Amygdala (tissue), 56 donors: Measurements from ENCODE around the gene XDH.

Experiments
- DNase-seq, 56 donors: peaks; one replicate each; lab custom pipeline; 2025; lab: John Stamatoyannopoulos, UW

Gene XDH

DNA sequence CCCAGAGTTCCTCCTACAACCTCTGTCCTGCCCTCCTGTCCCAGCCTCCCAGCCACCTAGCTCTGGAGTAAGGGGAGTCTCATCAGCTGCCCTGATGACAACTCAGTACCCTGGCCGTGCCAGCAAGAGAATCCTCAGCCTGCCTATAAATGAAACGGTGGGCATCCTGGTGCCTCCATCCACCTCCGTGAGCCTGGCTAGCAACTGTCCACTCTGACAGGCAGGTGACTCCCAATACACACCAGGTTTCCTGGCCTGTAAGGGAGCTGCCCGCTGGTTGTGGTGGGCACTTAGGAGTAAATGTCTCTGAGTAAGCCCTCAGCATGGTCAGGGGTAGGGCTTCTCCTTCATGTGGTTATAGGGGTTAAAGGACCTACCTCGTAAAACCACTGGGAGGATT is 81.5 kb downstream of the XDH start:
- no peak for DNase-seq

GRCh38 chr2:31332521-31332920 is 82.0 kb downstream of the XDH start:
- no peak for DNase-seq

- no peak for DNase-seq
Observed at GRCh38 chr2:31331156-31331555, 83.4 kb downstream of the XDH start.

DNA sequence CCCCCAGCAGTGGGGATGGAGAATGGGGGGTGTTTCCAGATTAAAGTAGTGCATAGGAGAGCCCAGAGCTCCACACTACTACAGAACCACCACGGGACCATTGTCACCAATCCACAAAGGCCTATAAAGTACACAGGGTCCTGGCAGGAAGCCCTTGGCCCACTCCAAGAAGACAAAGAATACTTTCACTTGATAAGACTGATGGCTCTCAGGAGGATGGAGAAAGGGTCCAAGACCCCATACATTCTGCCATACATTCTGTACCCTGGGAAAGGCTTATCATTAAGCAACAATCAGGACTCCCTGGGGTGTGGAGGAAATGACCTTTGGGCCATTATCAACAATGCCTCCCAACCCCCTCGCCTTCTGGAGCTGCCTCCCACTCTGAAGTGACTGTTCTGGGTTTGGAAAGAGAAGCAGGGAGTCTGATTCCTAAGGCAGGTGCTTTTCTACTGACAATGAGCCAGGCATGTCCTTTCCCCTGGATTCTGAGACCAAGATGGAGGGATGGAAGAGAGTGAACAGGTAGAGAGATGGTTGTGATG is 85.4 kb downstream of the XDH start:
- no peak for DNase-seq

DNA sequence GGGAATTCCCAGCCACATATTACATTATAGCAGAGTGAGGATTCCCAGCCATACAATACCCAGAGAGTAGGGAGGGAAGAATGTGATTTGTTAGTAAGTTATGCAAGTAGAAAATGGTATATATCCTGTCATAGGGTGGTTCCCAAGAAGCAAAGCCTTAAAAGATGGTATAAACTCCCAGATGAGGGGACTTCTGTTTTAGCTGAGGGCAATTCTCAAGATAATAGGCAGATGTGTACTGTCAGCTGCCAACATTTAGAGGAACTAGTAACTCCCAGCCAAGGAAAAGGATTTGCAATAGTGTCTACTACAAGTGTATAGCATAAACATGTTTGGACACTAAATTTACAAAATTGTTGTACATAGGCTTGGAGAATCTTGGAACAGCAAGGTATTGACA is 86.5 kb downstream of the XDH start:
- no peak for DNase-seq

- no peak for DNase-seq
Observed at GRCh38 chr2:31327505-31327904, 87.0 kb downstream of the XDH start.

- DNase-seq: no peak
Observed at GRCh38 chr2:31324016-31324633, 90.4 kb downstream of the XDH start.

DNA sequence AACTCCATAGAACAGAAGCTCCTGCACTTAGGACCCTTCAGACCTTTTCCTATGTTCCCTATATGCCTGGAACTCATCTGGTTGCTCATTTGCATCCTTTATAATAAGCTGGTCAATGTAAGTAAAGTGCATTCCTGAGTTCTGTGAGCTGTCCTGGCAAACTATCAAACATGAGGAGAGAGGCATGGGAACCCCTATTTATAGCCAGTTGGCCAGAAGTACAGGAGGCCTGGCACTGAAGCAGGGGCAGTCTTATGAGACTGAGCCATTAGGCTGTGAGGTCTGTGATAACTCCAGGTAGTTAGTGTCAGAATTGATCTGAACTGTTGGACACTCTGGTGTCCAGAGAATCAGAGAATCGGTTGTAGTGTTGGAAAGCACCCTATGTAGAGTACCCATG is 92.2 kb downstream of the XDH start:
- no peak for DNase-seq

GRCh38 chr2:31319406-31320175 is 95.0 kb downstream of the XDH start:
- no peak for DNase-seq

DNA sequence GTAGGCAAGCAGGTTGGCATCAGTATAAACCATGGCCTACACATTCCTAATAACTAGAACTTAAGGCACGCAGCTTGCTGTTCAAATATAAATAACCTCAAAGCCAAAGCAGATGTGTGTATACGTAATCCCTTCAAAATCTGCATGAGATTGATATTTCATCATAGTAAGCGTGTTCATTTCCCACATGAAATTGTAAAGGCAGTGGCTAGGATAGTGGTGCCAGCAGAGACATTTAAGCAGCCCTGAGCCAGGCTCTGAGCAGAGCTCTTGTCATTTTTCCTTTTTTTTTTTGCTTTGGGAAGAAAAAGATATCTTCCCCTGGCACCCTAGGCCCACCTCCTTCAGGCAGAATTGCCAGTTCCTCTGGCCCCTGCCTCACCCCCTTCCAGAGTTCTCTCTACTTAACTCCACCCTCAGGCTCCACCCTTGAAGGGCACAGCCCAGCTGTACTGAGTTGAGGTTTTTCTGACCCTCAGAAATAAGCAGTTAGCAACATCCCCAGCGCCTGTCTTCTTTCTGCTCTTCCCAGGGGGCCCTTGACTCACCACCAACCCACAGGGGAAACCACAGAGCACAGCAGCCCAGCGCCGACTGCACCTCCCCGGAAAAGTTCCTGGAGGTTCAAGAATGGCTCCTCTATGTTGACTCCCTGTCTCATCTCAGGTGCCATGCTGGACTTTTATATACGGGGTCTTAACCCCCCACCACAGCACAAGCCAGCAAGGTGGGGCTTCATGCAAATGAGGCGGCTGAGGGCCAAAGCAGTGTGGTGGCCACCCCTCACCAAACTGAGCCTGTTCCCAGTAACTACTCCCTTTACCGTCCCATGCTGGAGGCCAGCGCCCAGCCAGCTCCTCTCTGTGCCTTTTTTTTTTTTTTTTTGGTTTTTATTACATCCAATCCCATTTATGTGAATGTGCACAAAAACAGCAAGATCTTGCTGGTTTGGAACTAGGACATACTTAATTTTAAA is 95.9 kb downstream of the XDH start:
- DNase-seq: no peak

DNA sequence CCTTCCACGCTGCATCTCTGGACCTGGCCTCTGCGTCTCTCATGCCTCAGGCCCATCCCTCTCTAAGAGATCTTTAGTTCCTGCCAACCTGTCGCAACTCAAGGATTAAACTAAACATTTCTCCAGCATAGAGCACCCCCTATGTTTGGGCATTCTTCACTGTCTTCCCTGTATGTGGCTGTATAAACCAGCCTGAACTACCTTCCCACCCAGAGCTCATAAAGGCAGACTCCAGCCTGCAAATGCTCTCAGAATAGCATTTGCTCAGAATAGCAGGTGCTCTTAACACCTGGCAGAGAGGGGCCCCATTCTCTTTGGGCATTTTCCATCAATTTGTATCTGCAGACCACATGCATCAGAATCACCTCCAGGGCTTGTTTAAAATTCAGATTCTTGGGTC is 97.1 kb downstream of the XDH start:
- no peak for DNase-seq

GRCh38 chr2:31314761-31315160 is 99.8 kb downstream of the XDH start:
- no peak for DNase-seq

DNA sequence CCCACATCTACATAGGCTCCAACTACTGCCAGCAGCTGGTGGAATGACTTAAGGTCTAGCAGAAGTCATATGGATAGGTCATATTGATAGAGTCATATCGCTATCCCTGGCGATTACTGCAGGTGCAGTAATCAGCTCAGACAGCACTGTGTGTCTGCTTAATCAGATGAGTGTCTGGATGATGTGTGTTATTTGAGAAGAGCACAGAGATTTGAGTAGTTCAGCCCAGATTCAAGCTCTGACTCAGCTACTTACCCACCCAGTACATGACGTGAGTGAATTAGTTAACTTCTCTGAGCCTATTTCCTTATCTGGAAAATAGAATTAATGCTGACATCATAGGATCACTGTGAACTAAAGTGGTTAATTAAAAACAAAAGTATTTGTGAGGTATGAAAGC is 101.6 kb downstream of the XDH start:
- no peak for DNase-seq

DNA sequence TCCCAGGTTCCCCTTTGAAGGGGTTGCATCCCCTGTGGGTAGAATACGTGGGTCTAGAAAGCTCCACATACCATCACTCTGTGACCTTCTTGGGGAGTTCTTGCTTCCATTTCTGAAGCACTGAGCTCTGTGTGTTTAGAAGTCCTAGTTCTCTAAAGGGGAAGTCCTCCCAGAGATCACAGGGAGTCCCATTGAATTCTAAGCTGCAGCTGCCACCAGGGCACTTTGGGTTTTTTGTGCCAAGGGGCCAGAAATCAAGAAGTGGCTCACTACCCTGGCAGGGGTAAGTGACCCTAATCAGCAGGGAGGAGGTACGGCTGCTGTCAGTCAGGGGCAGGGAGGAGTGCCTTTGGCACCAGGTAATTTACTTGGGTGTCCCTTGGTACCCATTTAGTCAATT is 109.7 kb downstream of the XDH start:
- no peak for DNase-seq

DNA sequence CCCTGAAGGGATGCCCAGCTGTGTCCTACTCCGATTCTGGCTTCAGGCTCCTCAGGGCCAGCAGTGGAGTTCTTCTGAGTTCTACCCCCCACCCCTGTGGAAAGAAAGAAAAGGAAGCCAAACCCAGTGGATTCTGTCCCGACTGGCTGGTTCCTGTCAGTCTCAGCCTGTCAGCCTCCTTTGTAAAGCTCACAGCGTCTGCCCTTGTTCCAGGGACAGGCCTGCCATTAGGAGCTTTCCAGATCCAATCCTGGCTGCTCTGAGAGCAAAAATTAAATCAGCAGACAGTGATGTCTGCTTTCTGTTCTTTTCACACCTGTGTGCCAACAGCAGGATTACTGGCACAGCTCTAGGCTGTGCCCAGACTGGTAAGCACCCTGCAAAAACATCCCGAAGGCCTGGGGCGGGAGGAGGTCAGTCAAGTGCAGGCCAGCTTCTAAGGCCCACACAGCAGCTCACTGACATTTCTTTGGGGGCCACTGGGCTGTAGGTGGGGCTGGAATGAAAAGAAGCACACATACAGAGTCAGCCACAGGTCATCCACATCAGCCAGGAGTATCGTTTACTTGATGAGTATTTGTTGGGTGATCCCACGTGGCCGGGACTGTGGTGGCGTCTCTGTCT is 111.5 kb downstream of the XDH start:
- peak in 2 of 56 donors; percentile 10 to 36 for DNase-seq

- no peak for DNase-seq
Observed at GRCh38 chr2:31300309-31300708, 114.2 kb downstream of the XDH start.

DNA sequence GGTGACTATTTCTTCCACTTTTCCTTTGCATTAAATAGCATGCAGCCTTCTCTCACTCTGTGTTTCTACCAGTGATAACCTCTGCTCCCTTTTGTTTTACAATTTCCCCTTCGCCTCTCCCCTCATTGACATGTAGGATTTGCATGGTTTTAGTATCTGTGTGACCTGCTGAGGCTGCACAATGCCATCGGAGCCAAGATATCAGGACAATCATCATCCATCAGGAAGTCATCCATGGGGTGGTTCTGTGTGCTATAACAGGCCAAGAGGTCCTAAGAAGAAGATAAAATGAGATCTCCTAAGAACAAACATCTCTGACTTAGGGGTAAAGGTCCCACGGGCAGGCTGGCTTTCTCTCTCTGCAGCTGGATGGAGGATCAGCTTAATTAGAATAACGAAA is 115.0 kb downstream of the XDH start:
- DNase-seq: no peak

DNA sequence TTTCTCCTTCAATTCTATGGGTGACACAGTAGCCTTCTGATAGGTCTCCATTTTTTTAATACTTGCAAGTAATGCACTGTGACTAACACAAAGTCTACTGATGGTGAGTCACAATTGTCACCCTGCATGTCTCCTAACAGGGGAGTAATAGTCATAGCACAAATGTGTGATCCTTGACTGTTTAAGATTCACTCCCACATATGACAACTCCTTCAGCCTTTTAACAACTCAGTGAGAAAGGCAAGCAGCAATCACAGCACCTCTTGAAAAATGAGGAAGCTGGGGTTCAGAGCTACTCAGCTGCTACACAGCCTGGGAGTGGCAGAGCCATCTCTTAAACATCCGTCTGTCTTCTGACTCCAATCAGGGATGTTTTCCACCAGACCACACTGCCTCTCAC is 116.8 kb downstream of the XDH start:
- DNase-seq: peak in 7 of 56 donors; percentile 3 to 64 (median 10)

- DNase-seq: peak in 1 of 56 donors; percentile 12
Observed at GRCh38 chr2:31296641-31297287, 117.8 kb downstream of the XDH start.

DNA sequence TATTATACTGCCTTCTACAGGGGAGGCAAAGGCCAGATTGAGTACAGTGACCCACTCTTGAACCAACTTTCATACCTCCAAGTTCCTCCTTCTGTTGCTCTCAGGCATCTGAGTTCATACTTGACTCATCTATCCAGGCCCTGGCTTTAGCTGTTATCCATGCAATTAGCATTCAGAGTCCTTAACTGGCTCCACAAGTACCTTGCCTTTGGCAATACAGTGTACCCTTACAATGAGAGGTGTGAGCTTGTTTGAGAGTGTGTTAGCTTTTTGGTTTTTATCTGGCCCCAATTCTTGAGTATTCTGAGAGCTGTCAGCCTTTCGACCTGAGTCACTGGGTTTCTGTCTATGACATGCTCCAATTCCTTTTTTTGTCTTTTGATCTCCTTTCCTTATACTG is 120.3 kb downstream of the XDH start:
- DNase-seq: no peak
